Mesenteric fat pad (tissue), 1 donor: ENCODE data around the gene ETV2. TPM values are rescaled to one million over a fixed set of nuclear protein-coding genes. Genes with fewer than 3 reads are reported as not detected.
"Not testable (repeated sequence)": the region's sequence is repeated elsewhere in the genome, so short reads cannot be mapped to it uniquely, and the experiment has no call there.

Experiments used
- DNase-seq: peaks from one replicate; pipeline ENCODE4 v3.0.0-alpha.2; 2020; ENCODE audit warnings: low spot score
- total RNA-seq: library from RNA; stranded (reverse); fragmentation: NEBNext Ultra II Directional; extraction: Animal tissue kit (Norgen Biotek cat#: 25700); gene quantifications from one replicate; pipeline ENCODE4 v1.2.1, GENCODE V29; 2021
- donor health status: DM: yes; HTN: yes; CAD: no.

The ETV2 gene
- total RNA-seq, 1 donor from 2014 or later, result 0.74 TPM

- DNase-seq, result no peak
These were observed 15.2 kb downstream of the ETV2 start for GRCh38 chr19:35656700-35657099.

GRCh38 chr19:35657904-35658700, 16.6 kb downstream of the ETV2 start:
- DNase-seq, result no peak

DNA sequence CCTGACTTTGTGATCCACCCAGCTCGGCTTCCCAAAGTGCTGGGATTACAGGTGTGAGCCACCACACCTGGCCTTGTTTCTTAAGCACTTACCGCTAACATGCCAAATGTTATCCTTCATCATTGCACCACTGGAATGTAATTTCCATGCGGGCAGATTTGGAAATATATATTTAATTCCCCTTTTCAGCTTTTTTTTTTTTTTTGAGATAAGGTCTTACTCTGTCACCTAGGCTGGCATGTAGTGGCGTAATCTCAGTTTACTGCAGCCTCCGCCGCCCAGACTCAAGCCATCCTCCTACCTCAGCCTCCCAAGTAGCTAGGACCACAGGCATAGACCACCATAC, 20.4 kb downstream of the ETV2 start:
- DNase-seq, result no peak

DNA sequence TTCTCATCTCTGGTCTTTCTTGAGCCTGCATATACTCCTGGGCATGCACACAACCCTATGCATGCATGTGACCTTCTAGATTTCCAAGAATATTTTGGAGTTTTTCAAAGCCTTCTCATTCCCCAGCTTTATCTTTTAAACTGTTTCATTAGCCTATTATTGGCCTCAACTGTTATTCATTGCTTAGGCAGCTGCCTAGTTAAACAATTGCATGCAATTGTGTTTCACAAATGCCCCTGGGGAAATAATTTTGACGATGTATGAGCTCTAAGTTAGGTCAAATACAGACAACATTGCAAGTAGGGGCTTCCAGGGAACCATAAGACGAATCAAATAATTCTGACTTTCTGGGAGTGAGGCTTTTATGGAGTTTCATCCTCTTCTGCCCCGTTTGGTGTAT, 22.4 kb downstream of the ETV2 start:
- DNase-seq, result no peak

DNA sequence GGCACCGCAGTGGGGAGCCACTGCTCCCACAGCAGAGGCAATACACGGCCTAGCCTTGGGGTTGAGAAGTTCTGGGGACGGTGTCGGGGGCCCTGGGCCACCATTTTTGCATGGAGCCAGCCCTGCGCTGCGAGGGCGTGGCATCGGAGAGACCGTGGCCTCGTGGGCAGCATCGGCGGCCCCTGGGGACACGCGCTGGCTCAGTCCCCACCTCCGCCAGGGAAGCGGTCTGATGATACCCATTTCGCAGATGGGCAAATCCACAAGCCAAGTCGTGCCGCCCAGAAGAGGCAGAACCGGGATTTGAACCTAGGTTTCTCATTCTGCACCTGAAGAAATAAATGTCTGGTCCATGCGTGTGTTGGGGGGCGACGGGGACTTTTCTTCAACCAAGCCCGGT, 23.6 kb downstream of the ETV2 start:
- DNase-seq, result no peak

GRCh38 chr19:35665604-35666003, 24.1 kb downstream of the ETV2 start:
- no peak for DNase-seq

- no peak for DNase-seq
These were observed 24.8 kb downstream of the ETV2 start, which contains the start of gene UPK1A for GRCh38 chr19:35666251-35666913. Gene UPK1A, plus strand, starts transcription at chr19:35666517. Its CDS starts 296 bp downstream, at chr19:35666813.

- DNase-seq, result no peak
These were observed 28.0 kb downstream of the ETV2 start for GRCh38 chr19:35669566-35669965.

GRCh38 chr19:35669974-35670373, 28.4 kb downstream of the ETV2 start:
- DNase-seq, result no peak

GRCh38 chr19:35670686-35671085, 29.1 kb downstream of the ETV2 start:
- DNase-seq, result no peak

GRCh38 chr19:35671818-35672217, 30.3 kb downstream of the ETV2 start:
- no peak for DNase-seq

GRCh38 chr19:35673121-35673804, 31.7 kb downstream of the ETV2 start:
- no peak for DNase-seq

DNA sequence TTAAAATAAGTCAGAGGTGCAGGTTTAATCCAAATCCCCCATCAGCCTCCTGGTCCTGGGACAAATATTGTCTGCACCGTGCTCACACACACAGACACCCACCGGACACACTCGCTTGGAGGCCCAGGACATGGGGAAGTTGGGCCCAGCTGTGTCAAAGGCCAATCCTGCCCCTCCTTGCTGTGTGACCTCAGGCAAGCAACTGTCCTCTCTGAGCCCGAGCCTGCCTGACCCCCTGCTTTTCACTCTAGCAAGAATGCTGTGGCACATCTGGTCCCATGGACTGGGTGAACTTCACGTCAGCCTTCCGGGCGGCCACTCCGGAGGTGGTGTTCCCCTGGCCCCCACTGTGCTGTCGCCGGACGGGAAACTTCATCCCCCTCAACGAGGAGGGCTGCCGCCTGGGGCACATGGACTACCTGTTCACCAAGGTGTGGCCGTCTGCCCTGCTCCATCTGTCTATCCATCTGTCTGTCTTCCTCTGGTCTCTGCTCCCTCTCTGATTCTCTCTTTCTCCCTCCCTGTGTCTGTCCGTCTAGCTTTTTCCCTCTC, 34.1 kb downstream of the ETV2 start:
- no peak for DNase-seq

DNA sequence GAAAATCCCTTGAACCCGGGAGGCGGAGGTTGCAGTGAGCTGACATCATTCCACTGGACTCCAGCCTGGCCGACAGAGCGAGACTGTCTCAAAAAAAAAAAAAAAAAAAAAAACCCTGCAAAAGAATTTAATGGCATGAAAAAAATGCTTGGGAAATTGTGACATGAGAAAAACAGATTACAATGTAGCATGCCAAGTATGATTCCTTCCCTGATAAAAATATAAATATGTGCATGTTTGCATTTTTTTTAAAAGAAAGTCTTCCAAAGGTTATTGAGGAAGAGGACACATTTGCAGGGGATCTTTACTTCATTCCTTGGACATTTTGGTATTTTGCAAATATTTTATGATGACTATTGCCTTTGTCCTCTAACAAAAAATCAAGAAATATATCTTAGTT, 48.3 kb downstream of the ETV2 start:
- no peak for DNase-seq

DNA sequence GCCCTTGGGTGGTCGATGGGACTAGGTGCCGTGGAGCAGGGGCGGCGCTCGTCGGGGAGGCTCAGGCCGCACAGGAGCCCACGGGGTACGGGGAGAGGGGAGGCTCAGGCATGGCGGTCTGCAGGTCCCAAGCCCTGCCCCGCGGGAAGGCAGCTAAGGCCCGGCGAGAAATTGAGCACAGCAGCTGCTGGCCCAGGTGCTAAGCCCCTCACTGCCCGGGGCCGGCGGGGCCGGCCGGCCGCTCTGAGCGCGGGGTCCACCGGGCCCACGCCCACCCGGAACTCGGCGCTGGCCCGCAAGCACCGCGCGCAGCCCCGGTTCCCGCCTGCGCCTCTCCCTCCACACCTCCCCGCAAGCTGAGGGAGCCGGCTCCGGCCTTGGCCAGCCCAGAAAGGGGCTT, 49.6 kb downstream of the ETV2 start:
- DNase-seq, result not testable (repeated sequence)

DNA sequence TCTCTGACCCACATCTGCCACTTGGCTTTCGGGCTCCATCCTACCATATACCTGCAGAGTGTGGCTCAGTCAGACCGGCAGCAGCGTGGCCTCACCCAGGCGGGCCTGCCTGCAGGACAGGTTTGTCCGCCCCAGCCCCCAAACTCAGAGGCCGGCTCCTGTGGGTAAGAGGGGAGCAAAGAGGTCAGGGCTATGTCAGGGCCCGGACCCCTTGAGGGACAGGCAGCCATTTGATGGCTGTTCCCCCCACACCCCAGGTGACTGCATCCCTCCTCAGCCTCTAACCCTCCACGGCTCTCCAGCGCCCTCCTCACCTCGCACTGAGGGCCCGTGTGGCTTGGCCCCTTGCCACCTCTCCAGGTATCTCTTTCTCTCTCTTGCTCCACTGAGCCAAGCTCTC, 50.5 kb downstream of the ETV2 start:
- no peak for DNase-seq

- DNase-seq, result no peak
These were observed 51.9 kb downstream of the ETV2 start for GRCh38 chr19:35693422-35693821.

DNA sequence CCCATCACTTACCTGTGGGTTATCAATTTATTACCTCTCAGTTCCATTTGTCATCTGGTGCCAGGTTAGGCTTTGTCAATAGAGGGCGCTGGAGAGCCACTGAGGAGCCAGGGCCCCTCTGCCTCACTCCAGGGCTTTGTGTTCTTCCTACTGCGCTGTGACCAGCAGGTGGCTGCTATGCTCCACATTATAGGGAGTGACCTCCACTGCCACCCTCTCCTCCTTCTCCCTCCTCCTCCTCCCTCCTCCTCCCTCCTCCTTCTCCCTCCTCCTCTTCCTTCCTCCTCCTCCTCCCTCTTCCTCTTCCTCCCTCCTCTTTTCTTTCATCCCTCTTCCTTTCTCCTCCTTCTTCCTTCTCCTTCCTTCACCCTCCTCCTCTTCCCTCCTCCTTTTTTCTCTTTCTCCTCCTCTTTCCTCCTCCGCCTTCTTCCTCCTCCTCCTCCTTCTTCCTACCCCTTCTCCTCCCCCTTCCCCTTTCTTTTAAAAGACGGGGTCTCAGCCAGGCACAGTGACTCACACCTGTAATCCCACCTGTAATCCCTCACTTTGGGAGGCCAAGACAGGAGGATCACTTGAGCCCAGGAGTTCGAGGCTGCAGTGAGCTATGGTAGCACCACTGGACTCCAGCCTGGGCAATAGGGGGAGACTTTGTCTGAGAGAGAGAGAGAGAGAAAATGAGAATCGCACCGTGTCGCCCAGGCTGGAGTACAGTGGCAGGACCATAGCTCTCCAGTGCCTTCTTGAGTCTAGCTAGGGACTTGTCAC, 52.5 kb downstream of the ETV2 start:
- DNase-seq, result no peak
